ENCODE data around the gene ZNF268.
"Not testable (repeated sequence)": the region's sequence is repeated elsewhere in the genome, so short reads cannot be mapped to it uniquely, and the experiment has no call there.

The ZNF268 gene

GRCh38 chr12:133227281-133227852, 46.1 kb downstream of the ZNF268 start:
- DNase-seq = no peak

DNA sequence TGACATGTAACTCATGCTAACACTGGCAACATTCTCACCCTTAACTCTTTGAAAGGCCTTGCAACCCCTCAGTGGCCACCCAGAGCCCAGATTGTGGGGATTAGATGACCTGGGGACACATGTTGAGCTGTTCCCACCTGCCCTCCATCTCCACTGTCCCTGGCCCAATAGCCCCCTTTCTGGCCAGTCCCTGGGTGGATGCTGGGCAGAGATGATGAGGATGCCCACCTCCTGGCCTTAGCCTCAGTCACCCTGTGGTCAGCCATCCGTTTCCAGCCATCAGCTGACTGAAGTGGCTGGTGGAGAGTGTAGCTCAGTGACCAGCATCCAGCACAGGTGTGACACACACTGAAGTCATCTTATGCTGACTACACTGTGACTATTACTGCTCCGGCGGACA, 49.7 kb downstream of the ZNF268 start:
- DNase-seq = no peak

DNA sequence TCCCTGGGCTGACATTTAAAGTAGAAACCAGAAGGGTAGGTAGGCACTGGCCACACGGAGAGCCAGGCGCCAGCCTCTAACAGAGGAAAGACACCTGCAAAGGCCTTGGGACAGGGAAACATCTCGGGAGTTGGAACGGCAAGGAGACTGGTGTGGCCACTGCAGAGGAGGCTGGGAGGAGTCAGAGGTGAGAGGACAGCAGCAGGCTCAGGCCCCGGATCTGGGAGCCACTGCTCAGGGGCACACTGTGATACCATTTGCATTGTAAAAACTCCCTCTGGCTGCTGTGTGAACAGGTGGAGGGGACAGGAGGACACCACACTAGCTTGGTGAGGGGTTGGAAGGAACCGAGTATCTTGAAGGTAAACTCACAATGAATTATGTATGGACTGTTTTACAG, 51.7 kb downstream of the ZNF268 start:
- DNase-seq = no peak

DNA sequence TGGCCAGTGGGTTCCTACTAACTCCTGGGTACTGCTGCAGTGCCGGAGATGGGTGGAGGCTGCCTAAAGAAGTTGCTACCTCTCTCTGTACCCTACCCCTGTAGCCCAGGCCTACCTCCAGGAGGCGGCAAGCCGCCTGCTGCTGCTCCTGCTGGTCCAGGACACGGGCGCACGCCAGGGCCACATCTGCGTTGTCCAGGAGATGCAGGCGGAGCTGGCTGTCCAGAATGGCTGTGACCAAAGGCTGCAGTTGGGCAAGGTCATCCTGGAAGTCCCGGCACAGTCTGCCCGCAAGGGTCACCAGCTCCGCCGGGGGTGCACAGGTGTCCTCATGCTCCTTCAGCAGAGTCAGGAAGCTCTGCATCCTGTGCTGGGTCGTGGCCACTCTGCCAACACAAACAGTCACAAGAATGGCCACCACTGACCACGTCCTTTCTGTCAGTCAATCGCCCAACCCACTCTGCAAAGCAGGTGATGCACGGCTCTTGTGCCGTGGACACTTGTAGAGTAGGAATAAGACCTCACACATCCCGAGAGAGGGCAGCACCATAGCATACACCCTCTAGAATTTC, 52.8 kb downstream of the ZNF268 start:
- no peak for DNase-seq

DNA sequence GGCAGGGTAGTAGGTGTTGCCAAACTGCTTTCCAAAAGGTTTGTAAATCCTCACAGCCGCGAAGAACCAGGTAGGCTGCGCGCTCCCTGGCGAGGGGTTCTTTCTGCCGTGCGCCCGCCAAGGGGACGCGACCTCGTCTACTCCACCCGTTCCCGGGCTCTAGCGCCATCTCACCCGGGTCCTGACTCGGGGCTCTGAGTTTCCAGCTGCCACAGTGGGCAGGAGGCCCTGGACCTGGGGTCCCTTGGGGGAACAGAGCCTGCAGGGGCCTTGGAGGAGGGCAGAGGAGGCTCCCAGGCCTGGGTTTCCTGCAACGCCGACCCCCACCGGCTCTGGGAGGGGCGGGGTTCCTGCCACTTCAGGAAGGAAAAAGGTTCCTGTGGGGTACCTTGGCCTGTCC, 53.7 kb downstream of the ZNF268 start:
- no peak for DNase-seq

DNA sequence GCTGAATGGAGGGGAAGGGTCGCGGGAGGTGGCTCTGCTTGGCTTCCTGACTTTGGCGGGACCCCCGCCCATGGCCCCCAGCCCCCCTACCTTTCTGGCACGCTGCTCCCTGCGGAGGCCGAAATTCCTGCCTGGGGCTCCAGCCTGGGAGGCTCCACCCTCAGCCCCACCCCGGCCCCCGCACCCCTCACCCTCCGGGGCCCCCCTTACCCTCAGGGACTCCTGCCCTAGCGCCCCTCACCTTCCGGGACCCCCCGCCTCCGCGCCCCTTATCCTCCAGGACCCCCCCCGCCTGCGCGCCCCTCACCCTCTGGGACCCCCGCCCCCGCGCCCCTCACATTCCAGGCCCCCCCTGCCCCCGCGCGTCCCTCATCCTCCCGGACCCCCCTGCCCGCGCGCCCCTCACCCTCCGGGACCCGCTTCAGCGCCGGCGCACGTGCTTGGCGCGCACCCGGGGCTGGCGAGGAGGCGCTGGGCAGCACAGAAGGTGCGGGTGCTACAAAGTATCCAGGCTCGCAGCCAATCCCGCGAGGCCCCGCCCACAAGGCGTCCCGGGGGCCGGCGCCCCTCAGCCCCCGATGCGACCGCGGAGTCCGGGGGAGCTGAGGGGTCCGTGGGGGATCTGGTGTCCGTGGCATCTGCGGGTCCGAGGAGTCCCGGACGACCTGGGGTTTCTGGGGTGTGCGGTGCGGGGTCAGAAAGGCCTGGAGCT, 54.3 kb downstream of the ZNF268 start, which contains the start of gene ANHX:
Gene ANHX, minus strand, starts transcription at position 477 of the 712 bp plus-strand sequence. CDS start 1,521 bp downstream, outside the sequence.
- DNase-seq = no peak

- no peak for DNase-seq
Observed at GRCh38 chr12:133236144-133236543, 54.8 kb downstream of the ZNF268 start.

DNA sequence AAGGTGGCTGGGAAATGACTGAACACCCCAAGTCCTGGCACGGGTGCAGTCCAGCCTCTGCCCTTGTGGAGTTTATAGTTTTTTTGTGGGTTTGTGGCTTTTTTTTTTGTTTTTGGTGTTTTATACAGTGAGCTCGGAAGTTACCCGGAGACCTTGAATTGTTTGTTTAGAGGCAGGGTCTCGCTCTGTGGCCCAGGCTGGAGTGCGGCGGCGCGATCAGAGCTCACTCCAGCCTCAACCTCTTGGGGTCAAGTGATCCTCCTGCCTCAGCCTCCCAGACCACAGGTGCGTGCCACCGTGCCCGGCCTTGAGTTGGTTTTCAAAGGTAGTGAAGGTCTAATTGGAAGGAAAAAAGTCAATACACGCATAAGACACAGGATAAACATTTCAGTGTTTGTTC, 55.3 kb downstream of the ZNF268 start:
- DNase-seq = no peak

DNA sequence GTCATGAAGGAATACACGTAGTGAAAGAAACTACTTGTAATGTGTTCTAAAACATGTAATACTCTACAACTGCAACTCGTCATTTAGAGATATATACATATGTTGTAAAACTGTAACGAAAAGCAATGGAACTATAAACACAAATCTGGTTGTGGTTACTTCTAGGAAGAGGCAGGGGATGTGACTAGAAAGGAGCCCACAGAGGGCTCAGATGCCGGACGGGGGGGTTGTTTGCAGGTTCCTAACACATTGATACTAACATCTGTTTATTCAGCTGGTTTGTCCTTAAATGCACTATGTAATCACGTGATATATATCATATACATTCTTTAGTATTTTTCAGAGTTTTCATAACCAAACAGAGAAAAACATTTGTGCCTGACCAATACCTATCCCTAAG, 70.4 kb downstream of the ZNF268 start:
- DNase-seq = no peak

- not testable (repeated sequence) for DNase-seq
Observed at GRCh38 chr12:133255833-133256232, 74.5 kb downstream of the ZNF268 start.

GRCh38 chr12:133256321-133256720, 75.0 kb downstream of the ZNF268 start:
- no peak for DNase-seq

DNA sequence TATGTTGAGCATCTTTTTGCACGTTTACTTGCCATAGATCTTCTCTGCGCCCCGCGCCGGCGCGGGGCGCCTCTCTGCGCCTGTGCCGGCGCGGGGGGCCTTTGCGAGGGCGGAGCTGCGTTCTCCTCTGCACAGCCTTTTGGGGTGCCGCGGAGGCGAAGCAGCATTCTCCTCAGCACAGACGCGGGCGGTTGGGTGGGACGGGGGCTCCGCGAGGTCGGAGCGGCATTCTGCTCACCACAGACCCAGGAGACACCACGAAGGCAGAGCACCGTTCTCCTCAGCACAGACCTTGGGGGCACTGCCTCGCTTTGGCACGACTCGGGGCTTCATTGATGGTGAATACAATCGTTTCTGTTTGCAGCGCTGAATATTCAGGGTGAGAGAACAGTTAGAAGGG, 82.9 kb downstream of the ZNF268 start:
- no peak for DNase-seq

All from fibroblast of skin of right quadriceps (primary cell).